GM21576 (cell line): ENCODE results near the gene KRTAP5-4.

Source experiments
- ATAC-seq: cut with Tn5 transposase; IDR thresholded peaks from one replicate; pipeline ENCODE4 v1.9.1; 2021; ENCODE audit warnings: mild to moderate bottlenecking, moderate library complexity; ENCODE audit not compliant: unreplicated experiment

Gene KRTAP5-4

DNA sequence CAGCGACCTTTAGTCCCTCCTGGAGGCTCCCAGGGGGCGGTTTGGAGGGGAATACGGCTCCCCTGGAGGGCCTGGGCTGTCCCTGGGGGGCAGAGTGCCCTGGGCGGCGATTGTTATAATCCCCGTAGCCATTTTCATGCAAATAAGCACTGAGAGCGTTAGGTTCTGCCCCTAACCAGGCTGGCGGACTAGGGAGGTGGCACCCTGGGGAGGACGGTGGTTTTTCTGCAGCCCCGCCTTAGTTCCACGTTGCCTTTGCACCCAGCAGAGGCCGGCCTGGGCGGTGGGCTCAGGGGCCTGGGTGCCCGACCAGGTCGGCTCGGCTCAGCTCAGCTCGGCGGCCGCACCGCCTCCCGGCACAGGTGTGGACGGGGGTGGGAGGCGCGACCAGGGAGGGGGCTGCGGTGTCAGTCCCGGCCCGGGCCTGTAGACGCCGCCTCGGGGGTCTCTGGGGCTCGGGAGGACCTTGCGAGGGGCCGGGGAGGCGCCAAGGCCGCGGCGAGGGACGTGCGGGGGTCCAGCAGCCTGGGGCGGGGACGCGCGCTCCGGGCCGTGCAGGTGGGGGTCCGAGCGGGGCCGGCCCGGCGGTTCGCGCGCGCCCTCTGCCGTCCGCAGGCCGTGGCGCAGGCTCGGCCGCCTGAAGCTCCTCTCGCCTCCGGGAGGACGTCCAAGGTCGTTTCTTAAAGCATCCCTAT, 47.6 kb downstream of the KRTAP5-4 start:
- ATAC-seq: peak; percentile 46

GRCh38 chr11:1573903-1574237, 48.1 kb downstream of the KRTAP5-4 start:
- ATAC-seq: no peak

DNA sequence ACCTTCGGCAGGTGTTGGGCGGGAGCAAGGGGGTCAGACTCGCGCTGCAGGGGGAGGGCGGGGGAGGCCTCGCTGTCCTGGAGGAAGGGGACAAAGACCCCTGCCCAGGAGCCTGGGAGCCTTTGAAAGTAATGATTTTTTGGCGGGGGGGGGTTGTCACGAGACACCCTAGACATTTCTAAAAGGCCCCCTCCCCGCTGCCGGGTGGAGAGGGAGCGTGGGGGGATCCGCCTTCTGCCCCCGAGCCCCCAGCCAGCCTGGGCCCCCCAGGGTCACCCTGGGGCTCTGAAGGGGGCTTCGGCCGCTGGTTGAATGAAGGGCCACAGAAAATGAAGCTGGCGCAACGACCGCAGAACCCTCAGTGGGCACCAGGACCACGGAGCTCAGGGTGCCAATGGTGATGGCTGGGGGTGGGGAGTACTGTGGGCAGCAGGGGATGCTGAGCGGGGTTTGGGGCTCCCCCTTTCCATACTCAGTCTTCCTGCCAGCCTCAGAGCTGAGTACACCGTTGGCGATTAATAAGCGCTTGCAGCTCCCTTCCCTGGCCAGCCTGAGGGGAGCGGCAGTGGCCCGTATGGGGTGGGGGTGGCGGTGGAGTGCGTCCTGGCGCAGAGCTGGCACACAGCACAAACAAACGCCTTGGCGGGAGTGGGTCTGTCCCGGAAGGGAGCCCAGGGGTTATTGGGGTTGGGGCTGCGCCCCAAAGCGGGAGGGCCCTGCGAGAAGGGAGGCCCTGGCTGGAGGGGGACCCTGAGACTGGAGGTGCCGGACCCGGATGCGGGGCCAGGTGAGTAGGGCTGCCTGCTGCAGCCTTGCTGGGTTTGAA, 48.6 kb downstream of the KRTAP5-4 start:
- ATAC-seq: no peak

DNA sequence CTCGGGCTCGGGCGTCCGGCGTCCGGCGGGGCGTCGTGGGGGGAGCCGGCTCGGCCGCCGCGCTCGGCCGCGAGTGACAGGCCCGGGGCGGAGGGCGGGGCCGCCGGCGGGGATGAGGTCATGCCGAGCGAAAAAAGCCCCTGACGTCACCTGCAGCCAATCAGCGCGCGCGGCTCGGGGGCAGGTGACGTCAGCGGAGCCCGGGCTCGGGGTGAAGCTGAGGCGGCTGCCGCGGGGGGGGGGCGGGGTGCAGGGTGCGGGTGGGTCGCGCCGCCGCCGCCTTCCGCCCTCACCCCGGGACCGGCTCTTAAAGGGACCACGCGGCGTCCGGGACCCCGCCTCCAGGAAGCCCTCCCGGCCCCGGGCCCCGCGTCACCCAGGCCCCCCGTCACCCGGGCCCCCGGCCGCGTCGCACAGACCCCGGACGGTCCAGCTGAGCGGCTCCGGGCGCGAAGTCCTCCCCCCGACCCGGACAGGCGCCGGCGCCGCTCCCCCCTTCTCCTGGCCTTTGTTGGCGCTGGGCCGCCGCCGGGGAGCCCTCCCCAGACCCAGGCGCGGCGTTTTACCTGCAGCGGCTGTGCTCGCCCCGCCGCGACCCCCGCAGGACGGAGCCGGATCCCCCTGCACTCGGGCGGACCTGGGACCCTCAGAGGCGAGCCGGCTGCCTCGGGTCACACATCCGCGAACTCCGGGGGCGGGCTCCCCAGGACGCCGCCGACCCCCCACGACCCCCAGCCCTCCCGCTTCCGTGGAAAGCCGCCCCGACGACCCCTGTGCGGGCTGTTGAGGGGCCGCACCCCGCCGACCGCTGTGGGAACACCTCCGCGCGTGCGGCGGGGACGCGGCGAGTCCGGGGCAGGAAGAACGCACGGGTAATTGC, 49.5 kb downstream of the KRTAP5-4 start, which contains the start of gene DUSP8:
Gene DUSP8, minus strand, starts transcription at position 75 of the 880 bp plus-strand sequence. CDS start 6,445 bp downstream, outside the sequence.
- peak; percentile 57 for ATAC-seq

- no peak for ATAC-seq
Measured at GRCh38 chr11:1571760-1572196, 50.2 kb downstream of the KRTAP5-4 start.
